CD4-positive, alpha-beta T cell treated with Interleukin-1 beta for 1 hour (primary cell): ENCODE measurements around the gene GJA9.
"Not testable (repeated sequence)": the region's sequence is repeated elsewhere in the genome, so short reads cannot be mapped to it uniquely, and the experiment has no call there.

Source experiments
- DNase-seq, 2 donors: peaks; one replicate each; pipeline ENCODE4 v3.0.0-alpha.2; 2020 to 2022

The GJA9 gene

DNA sequence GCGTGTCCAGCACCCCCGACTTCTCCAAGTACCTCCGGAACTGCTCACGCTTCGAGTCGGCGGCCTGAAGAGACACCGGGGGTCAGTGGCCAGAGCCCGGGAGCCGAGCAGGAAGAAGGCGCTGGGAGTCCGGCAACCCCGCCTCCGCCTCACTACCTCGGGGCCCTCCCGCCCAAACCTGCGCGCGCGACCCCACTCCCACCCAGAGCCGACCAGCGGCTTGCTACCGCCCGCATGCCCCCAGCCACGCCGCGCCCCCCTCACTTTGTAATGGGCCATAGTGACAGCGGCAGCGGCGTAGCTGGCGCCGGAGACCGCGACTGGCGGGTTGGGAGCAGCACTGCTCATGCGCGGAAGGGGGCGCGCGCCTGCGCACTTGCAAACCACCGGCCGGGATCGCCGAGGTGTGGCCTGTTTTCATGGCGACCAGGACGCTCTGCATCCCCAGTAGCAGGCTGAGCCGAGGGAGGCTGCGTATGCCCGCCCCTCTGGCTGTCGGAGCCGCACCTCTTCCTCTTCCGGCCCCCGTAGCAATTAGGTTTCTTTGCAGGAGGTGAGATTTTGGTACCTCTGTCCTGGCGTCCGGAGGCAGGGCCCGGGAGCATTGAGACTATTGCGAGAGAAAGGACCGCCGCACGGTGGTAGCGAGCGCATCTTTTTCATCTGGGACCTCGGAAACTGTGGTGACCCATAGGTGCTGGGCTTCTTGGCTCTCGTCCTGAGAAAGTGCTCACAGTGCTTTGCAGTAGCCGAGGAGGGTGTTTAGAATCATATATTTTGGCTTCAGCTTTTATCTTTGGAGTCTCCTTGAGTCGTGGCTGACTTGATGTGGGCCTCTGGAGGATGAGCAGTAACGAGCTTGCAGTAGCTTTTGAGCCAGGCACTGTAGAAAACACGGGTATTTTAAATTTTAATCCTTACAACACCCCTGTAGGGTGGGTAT, 8.1 kb downstream of the GJA9 start, which contains the start of gene MYCBP:
Gene MYCBP (minus strand): TSS at position 322 of the 943 bp plus-strand sequence. CDS start 43 bp downstream, at position 279.
- DNase-seq: peak; percentile 98

DNA sequence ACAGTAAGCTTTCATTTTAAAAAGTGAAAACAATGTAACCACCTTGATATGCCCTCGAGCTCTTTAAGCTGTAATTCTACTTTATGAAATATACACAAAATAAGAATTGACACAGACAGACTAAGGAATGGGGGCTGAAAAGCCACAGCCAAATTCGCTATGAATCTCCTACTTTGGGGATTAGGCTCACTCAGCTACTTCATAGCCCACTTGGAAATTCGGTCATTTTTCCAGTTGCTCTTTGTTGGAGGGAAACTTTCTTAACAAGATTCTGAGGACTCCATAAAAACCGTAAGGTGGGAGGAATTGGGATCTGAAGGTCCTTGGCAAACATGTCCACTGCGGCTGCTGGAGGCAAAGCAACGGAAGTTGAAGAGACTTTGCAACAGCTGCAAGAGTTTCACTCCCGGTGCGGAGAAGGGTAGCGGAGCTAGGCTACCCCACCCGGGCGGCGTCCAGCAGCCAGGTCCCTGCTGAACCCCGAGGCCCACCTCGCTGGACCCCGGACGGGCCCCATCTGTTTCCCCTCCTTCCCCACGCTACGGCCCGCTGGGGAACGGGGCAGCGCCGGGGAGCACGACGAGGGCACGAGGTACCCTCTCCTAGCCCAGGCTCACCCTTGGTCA, 8.9 kb downstream of the GJA9 start:
- DNase-seq: peak in 1 of 2 donors; percentile 10

DNA sequence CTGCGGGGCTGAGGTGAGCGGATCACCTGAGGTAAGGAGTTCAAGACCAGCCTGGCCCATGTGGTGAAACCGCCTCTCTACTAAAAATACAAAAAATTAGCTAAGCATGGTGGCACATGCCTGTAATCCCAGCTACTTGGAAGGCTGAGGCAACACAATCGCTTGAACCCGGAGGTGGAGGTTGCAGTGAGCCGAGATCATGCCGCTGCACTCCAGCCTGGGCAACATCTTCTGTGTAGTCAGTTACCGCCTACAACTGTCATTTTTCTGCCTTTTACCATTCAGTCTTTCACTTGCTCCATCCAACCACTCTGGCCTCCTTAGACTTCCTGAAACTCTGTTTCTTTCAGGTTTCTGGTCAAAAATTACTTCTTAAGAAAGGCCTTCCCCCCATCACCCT, 10.4 kb downstream of the GJA9 start:
- no peak for DNase-seq

DNA sequence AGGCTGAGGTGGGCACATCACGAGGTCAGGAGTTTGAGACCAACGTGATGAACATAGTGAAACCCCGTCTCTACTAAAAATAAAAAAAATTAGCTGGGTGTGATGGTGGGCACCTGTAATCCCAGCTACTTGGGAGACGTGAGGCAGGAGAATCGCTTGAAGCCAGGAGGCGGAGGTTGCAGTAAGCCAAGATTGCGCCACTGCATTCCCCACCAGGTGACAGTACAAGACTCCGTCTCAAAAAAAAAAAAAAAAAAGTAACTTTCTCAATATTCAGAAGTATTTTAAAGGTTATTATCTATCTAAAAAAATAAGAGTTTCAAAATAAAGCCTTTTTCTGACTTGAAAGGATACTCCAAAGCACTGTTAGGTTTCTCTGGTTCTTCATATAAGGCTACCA, 14.2 kb downstream of the GJA9 start:
- DNase-seq: no peak

DNA sequence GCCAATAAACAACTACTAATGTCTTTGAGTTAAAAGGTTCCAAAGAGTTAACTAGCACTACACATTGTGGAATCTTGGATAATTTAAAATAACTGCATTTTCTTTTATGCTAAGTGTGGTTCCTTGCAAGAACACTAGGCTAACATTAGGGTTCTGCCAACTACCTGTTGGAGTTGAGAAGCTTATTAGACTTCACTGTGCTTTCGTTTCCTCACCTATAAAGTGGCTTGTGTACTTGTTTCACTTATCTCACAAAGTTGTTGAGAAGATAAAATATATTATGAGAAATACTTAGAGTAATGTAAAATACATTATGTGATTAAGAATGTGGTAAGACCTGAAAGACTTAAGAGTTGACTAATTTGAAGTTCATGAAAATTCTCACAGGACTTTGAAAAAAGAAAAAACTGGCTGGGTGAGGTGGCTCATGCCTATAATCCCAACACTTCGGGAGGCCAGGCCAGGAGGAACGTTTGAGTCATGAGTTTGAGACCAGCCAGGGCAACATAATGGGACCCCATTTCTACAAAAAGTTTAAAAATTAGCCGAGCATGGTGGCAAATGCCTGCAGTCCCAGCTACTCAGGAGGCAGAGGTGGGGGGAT, 16.2 kb downstream of the GJA9 start:
- no peak for DNase-seq

DNA sequence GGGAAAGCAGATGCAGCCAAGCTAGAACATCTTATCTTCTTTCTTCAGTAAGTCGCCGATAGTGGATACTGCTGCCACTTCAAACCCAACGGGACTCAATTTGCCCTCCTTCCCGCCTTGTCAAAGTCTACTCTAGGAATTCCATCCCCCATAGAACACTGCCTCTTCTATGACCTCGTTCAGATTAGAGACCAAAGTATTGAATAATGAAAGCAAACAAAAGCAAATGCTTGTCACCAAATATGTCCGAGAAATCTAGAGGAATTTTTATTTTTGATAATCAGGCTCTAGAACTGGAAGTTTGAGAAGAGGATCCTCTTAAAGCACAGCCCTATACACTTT, 21.0 kb downstream of the GJA9 start:
- DNase-seq: no peak

DNA sequence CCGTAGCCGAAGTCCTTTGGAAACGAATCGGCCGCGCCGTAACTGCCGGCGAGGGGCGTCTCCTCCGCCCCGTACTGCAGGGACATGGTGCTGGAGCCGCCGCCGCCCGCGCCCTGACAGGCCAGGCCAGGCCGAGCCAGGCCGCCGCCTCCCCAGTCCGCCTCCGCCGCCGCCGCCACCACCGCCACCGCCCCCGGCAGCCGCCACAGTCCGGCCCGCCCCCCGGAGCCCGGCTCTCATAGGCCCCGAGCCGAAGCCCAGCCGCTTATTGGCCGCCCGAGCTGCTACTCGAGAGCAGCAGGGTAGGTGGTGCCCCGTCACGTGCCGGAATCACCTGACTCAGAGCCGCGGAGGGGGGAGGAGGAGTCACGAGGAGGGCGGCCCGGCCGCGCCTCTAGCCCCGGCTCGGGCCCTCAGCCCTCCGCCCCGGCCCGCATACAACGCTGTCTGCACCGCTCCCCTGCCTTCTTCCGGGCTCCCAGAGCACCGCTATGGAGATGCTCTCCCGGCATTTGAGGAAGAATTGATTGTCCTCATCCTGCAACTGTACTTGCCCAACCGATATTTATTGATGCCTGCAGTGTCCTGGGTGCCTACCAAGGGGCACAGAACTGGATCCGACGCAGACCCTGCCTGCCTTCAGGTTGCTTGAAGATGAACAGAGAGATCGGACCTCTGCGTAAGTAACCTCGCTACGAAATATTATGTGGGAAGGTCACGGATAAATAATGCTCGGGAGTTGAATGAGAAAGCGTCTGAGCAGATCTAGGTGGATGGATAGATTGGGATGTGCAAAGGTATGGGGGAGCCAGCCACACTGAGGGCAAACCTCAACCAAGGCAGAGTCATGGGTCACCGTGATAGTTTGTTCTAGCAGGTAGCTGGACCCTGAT, 21.6 kb downstream of the GJA9 start, which contains the start of gene RRAGC:
Gene RRAGC (minus strand): TSS at position 212 of the 893 bp plus-strand sequence. CDS start 126 bp downstream, at position 86.
- peak; percentile 97 for DNase-seq

DNA sequence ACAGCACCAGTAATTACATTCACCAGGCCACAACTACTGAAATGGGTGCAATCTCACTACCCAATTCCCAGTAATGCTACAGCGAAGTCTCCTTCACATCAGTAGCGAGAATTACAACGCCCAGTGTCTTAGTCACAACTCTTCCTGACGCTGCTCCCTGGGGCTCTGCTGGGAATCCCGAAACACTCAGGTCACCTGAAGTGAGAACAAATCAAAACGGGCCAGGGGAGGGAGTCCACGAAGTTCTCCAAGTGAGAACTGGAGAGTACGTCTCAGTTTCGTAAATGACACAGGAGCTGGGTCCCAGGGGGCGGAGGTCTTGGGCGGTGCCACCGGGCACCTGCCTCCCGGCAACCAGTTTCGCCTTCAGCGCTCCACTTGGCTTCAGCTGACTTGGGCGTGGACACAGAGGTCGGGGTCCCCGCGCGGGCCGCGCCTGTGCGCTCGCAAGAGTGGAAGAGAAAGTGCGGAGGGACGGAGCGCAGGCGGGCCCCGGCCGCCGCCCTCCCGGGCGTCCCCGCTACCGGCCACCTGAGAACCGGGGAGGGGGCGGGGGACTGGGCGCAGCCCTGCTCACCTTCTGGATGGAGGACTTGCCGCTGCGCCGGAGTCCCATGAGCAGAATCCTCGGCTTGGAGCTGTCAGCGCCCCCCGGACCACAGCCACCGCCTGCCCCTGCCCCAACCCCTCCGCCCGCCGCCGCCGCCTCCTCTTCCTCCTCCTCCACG, 22.4 kb downstream of the GJA9 start:
- DNase-seq: peak; percentile 40 to 59

DNA sequence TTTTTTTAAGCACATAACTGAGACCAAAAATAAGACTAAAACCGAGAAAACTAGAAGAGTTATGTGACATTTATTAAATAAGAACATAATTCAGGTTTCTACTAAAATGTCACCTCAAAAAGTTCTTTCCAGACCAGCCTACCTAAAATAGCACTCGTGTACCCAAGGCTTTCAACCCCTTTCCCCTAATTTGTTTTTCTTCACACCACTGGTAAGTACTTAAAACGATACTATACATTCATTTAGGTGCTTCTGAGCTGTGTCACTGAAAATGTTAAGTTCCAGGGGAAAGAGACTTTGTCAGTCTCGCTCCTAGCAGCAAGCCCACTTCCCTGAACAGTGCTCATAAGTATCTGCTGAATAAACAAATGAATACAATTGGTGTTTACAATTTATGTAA, 28.6 kb downstream of the GJA9 start:
- no peak for DNase-seq

DNA sequence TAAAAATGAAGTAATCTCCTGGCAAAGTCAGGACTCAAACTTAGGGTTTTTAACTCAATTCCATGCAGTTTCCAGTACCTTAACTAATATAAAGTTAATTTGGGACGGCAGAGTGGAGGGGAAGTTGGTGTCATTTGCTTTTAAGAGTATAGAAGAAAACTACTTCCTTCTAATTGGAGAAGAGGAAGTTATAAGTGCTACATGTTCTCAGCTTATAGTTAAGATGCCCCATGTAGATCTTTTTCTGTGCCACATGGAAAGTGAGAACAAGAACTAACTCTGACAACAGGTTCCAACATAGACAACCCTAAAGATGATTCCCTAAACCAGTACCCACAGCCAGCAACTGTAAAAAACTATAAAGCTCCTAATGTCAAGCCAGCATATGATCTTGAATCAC, 33.3 kb downstream of the GJA9 start:
- DNase-seq: no peak

DNA sequence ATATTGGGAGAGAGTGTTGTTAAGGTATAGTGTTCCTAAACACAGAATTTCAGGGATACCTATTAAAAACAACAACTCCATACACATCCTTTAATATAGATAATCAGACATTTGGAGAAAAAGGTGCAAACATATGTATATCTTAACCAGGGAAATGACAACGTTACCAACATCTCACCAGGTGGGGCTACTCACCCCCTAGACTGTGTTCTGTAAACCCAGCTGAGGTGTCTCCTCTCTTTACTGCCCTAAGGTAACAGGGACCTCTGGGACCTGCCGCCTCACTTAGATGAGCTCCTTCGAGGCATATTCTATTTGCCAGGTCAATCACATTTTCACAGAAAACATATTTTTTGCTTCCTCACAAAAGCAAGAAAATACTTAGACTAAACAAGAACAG, 35.2 kb downstream of the GJA9 start:
- DNase-seq: no peak

DNA sequence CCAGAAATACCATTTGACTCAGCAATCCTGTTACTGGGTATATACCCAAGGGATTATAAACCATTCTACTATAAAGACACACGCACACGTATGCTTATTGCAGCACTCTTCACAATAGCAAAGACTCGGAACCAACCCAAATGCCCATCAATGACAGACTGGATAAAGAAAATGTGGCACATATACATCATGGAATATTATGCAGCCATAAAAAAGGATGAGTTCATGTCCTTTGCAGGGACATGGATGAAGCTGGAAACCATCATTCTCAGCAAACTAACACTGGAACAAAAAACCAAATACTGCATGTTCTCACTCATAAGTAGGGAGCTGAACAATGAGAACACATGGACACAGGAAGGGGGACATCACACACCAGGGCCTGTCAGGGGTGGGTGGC, 36.3 kb downstream of the GJA9 start:
- DNase-seq: not testable (repeated sequence)

DNA sequence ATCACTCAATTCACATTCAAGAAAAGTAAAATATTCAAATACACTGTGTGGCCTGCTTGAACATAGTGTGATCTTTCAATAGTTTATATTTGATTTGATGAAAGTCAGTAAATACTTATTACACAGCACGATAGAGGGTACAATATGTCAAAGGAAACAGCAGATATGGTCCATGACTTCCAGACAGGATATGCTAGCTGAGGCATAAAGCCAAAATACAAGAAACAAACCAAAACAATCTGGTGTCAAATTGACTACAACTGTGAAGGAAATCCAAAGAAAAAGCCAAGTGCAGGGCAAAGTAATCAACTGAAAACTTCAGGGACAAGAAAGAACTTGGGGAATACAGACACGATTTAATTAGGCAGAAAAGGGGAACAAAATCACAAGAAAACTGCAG, 41.1 kb downstream of the GJA9 start:
- DNase-seq: no peak

DNA sequence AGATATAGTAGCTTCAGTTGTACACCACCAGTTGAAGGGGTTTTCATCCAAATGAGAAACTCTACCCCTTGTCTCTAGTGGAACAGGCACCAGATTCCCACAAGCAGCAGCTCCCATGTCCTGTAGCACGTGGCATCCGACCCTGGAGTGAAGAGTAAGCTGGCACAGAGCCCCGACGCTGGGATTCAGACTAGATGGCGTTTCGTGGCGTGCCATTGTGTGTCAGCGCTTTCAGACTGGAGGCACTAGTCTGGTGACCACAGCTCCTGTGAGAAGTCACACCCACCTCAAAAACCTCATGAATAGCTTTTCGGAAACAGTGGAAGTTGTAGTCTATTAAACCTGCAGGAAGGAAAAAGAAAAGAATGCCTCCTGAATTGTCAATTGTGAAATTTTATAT, 42.0 kb downstream of the GJA9 start:
- DNase-seq: no peak

DNA sequence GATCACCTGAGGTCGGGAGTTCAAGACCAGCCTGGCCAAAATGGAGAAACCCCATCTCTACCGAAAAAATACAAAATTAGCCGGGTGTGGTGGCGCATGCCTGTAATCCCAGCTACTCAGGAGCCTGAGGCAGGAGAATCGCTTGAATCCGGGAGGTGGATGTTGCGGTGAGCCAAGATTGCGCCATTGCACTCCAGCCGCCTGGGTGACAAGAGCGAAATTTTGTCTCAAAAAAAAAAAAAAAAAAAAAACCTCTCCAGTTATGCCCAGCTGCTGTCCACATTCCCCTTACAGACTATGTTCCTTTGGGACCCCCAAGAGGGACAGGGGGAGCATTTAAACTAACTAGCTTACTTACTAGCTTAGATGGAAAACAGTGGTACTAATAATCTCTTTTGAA, 45.1 kb downstream of the GJA9 start:
- not testable (repeated sequence) for DNase-seq

DNA sequence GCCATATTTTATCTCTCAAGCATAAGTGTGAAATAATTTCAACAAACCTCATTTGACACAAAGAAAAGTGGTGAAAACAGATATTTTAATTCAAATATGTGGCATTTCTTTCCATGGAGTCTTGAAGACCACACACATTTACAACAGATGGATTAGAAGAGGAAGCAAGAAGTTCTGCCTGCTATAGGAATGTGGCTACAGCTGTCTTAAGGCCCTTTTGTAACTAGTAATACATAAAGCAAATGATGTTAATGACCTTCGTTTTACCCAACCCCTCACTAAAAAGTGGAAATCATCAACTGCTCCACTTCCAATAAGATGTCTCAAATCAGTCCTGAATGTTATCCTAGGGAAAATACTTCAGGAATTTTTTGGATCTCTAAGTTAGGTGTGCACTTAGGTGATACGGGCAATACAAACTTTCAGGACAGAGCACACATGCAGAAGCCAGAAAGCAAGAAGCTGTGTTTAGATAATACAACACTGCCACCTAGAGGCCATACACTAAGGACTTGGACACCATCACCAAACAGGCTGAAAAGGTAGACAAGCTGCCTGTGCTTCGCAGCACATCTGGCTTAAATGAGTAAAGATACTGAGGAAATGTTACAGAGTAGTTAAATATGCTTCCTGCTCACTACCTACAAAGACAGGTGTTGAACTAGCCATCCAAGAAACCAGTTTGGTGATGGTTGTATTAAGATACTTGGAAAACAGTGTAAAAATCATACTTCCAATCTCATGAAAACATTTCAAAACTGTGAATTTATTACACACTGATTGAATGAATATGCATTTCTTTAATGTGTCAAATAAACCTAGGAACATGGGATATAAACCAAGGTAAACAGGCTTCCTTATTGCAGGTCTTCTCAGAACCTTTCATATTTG, 46.2 kb downstream of the GJA9 start:
- DNase-seq: peak; percentile 27 to 76

DNA sequence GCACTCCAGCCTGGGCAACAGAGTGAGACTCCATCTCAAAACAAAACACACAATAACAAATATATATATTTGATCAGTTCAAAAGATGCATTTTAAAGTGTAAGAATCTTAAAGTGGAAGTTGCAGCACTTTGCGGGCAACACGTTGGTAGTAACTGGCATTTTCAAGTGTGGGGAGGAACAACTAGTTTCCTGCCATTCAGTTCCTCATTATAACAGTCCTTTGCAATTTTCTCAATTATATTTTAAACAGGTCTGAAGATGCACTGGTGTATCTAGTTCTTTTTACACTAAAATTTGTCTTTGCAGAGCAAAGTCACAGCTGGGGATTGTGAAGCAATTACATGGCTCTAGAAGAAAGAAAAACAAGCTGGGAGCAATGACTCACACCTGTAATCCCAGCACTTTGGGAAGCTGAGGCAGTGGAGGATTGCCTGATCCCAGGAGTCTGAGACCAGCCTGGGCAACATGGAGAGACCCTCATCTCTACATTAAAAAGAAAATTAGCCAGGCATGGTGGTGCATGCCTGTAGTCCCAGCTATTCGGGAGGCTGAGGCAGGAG, 47.1 kb downstream of the GJA9 start:
- no peak for DNase-seq

DNA sequence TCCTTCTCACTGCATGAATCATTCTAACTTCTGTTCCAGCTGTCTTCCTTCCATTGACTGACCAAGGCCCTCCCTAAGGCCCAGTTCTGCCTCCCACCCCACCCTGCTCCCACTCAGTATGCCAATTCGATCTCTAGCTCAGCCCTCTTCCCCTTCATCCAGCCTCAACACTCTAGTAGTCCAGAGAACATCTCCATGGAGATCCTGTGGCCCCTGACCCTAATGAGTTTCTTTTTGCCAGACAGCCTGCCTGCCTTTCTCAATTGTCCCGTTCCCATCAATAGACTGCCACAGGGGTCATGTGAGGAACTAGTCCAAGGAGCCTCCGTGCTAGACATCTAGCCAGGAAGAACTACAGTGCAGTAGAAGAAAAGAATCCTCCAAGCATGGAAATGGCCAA, 48.2 kb downstream of the GJA9 start:
- no peak for DNase-seq

DNA sequence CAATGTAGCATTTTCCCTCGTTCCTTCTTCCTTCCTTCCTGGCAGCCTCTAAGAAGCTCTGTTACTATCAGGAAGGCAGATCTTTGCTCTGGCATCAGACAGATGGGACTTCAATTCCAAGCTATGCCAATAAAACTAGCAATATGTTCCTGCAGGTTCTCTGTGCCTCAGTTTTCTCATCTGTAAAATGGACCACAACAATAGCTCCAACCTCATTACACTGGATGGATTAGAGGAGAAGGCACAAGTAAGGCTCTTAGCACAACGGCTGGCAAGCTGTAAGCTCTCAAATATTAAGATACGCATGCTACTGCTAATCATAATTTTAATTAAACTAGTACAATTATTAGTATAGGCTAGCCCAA, 49.0 kb downstream of the GJA9 start:
- no peak for DNase-seq

DNA sequence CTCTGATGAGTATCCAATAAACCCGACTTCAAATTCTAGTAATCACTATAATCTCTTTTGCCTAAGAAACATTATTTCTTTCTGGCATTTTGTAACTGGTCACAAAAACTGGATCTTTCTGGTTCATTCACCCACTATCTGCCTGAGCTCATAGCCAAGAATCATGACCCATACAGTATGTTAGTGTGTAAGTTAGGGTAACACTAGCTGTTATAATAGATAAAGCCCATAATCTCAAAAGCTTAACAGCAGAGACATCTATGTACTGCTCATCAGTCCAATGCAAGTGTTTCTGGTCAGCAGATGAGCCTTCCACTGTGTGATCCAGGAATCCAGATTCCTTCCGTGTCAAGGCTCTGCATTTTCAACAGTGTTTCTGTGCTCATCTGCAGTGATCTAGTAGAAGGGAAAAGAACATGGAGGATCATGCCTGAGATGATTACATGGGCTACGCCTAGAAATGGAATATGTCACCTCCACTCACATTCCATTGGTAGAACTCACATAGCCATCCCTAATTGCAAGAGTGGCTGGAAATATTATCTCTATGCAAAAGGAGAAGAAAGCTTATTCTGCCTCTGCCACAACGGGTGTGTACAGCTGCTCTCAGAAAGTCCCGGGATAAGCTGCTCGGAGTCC, 49.5 kb downstream of the GJA9 start:
- DNase-seq: no peak
